Measurements from ENCODE around the gene PROSER1.

GRCh38 chr13:39073983-39074382 lies 36.1 kb upstream of the PROSER1 start:
- TF ChIP-seq, protein P1, sequence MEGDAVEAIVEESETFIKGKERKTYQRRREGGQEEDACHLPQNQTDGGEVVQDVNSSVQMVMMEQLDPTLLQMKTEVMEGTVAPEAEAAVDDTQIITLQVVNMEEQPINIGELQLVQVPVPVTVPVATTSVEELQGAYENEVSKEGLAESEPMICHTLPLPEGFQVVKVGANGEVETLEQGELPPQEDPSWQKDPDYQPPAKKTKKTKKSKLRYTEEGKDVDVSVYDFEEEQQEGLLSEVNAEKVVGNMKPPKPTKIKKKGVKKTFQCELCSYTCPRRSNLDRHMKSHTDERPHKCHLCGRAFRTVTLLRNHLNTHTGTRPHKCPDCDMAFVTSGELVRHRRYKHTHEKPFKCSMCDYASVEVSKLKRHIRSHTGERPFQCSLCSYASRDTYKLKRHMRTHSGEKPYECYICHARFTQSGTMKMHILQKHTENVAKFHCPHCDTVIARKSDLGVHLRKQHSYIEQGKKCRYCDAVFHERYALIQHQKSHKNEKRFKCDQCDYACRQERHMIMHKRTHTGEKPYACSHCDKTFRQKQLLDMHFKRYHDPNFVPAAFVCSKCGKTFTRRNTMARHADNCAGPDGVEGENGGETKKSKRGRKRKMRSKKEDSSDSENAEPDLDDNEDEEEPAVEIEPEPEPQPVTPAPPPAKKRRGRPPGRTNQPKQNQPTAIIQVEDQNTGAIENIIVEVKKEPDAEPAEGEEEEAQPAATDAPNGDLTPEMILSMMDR (IDR thresholded peaks at IDR 0.05; ENCODE audit: low read depth, low read length): no peak
- TF ChIP-seq POLR2A (IDR thresholded peaks at IDR 0.05; ENCODE audit: extremely low read depth, insufficient read length): no peak

Measured in NB4 (cell line).